HCT116 (cell line): ENCODE measurements around the gene PRKCH.

Source experiments
- CEBPB ChIP-seq: IDR thresholded peaks from 2 replicates; pipeline ENCODE4 v1.6.1; 2012; ENCODE audit warnings: low read depth
- CTCF ChIP-seq, 3 experiments: fragments of 200-600 bp in 1 of 3; sonication (generic) in 1 of 3; IDR thresholded peaks in 2 of 3; conservative IDR thresholded peaks in 1 of 3; 2 replicates each; pipeline ENCODE4 v1.5.1; 2012 to 2017; ENCODE audit warnings: low read depth in 2 of 3, low read length in 2 of 3, antibody characterized with exemption in 1 of 3, borderline replicate concordance in 1 of 3, control low read depth in 1 of 3, mild to moderate bottlenecking in 1 of 3, mixed read lengths in 1 of 3, mixed run types in 1 of 3, moderate library complexity in 1 of 3; ENCODE audit not compliant: insufficient read depth in 1 of 3
- EZH2 ChIP-seq: fragments of 200-600 bp; sonication (generic); IDR thresholded peaks from 2 replicates; pipeline ENCODE4 v1.6.1; 2017; ENCODE audit warnings: antibody characterized with exemption, mixed run types
- EZH2phosphoT487 ChIP-seq: fragments of 200-600 bp; IDR thresholded peaks from 2 replicates; pipeline ENCODE4 v1.6.1; 2018; ENCODE audit warnings: antibody characterized with exemption, borderline replicate concordance
- FOSL1 ChIP-seq: IDR thresholded peaks from 2 replicates; pipeline ENCODE4 v1.6.1; 2012; ENCODE audit warnings: low read depth
- JUND ChIP-seq: IDR thresholded peaks from 2 replicates; pipeline ENCODE4 v1.6.1; 2012
- POLR2A ChIP-seq: IDR thresholded peaks from 2 replicates; pipeline ENCODE4 v1.7.0; 2011; ENCODE audit warnings: borderline replicate concordance; ENCODE audit not compliant: insufficient read depth, insufficient read length; ENCODE audit errors: extremely low read depth
- POLR2AphosphoS5 ChIP-seq: IDR thresholded peaks from 2 replicates; pipeline ENCODE4 v1.6.1; 2011; ENCODE audit warnings: mild to moderate bottlenecking, low read depth, low read length, moderate library complexity
- SP1 ChIP-seq: IDR thresholded peaks from 2 replicates; pipeline ENCODE4 v1.6.1; 2012; ENCODE audit warnings: low read depth
- ZBTB33 ChIP-seq: IDR thresholded peaks from 2 replicates; pipeline ENCODE4 v1.6.1; 2011; ENCODE audit warnings: mild to moderate bottlenecking, low read length, moderate library complexity; ENCODE audit not compliant: insufficient replicate concordance; ENCODE audit errors: extremely low read depth
- ZNF274 ChIP-seq: fragments of 200-500 bp; sonication (Bioruptor generic); IDR thresholded peaks from 2 replicates; pipeline ENCODE4 v1.6.1; 2014; ENCODE audit warnings: mild to moderate bottlenecking, low read depth, low read length, inconsistent platforms
- TF ChIP-seq, protein P1 (sequence below): IDR thresholded peaks from 2 replicates; pipeline ENCODE4 v1.6.1; 2012; ENCODE audit warnings: low read depth

DNA sequence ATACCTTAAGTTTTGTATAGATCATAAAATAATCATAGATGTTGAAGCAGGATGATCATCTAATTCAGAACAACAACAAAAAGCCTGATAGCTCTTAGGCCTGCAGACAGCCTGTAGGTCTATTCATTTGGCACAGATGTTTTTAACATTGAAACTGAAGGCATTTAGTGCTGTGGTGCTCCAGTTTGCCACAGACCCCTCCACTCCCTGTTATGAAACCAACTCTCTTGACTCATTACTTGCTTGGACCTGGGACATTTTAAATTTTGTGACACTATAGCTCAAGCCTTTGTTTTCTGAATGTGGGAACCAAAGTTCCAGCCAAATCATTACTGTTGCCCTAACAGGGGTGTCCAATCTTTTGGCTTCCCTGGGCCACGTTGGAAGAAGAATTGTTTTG lies 9.1 kb downstream of the PRKCH start:
- TF ChIP-seq POLR2A (no peak), ZBTB33 (no peak), CTCF (IDR thresholded peaks at IDR 0.05 in 2 of 3, conservative IDR thresholded peaks at IDR 0.05 in 1 of 3; ENCODE audit: borderline replicate concordance in 1 of 3, insufficient read depth in 1 of 3, low read depth in 2 of 3, low read length in 2 of 3) (no peak), SP1 (no peak), JUND (no peak), ZNF274 (no peak), EZH2 (no peak), FOSL1 (no peak), EZH2phosphoT487 (no peak), CEBPB (no peak), POLR2AphosphoS5 (no peak)
- TF ChIP-seq, protein P1, sequence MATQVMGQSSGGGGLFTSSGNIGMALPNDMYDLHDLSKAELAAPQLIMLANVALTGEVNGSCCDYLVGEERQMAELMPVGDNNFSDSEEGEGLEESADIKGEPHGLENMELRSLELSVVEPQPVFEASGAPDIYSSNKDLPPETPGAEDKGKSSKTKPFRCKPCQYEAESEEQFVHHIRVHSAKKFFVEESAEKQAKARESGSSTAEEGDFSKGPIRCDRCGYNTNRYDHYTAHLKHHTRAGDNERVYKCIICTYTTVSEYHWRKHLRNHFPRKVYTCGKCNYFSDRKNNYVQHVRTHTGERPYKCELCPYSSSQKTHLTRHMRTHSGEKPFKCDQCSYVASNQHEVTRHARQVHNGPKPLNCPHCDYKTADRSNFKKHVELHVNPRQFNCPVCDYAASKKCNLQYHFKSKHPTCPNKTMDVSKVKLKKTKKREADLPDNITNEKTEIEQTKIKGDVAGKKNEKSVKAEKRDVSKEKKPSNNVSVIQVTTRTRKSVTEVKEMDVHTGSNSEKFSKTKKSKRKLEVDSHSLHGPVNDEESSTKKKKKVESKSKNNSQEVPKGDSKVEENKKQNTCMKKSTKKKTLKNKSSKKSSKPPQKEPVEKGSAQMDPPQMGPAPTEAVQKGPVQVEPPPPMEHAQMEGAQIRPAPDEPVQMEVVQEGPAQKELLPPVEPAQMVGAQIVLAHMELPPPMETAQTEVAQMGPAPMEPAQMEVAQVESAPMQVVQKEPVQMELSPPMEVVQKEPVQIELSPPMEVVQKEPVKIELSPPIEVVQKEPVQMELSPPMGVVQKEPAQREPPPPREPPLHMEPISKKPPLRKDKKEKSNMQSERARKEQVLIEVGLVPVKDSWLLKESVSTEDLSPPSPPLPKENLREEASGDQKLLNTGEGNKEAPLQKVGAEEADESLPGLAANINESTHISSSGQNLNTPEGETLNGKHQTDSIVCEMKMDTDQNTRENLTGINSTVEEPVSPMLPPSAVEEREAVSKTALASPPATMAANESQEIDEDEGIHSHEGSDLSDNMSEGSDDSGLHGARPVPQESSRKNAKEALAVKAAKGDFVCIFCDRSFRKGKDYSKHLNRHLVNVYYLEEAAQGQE, result no peak
